NCI-H146 treated with DMSO at 0.1 percent for 48 hours (cell line): ENCODE results near the gene LARGE1.
"Not testable (repeated sequence)": the region's sequence is repeated elsewhere in the genome, so short reads cannot be mapped to it uniquely, and the experiment has no call there.

Source experiments
- DNase-seq: peaks from one replicate; lab custom pipeline; 2025; ENCODE audit not compliant: unreplicated experiment; lab: John Stamatoyannopoulos, UW

LARGE1 gene

GRCh38 chr22:33858653-33859052 is 61.6 kb downstream of the LARGE1 start:
- DNase-seq: not testable (repeated sequence)

- DNase-seq: not testable (repeated sequence)
Measured at GRCh38 chr22:33857767-33858166, 62.5 kb downstream of the LARGE1 start.

- no peak for DNase-seq
Measured at GRCh38 chr22:33854724-33855123, 65.6 kb downstream of the LARGE1 start.

- no peak for DNase-seq
Measured at GRCh38 chr22:33853200-33854097, 66.8 kb downstream of the LARGE1 start.

- DNase-seq: no peak
Measured at GRCh38 chr22:33851821-33852384, 68.4 kb downstream of the LARGE1 start.

GRCh38 chr22:33851240-33851639 is 69.0 kb downstream of the LARGE1 start:
- peak; percentile 50 for DNase-seq

- peak; percentile 2 for DNase-seq
Measured at GRCh38 chr22:33850724-33851123, 69.6 kb downstream of the LARGE1 start.

GRCh38 chr22:33850193-33850592 is 70.1 kb downstream of the LARGE1 start:
- no peak for DNase-seq

- no peak for DNase-seq
Measured at GRCh38 chr22:33848251-33848650, 72.0 kb downstream of the LARGE1 start.

- DNase-seq: no peak
Measured at GRCh38 chr22:33844273-33844672, 76.0 kb downstream of the LARGE1 start.

GRCh38 chr22:33842421-33843094 is 77.7 kb downstream of the LARGE1 start:
- DNase-seq: peak; percentile 12

GRCh38 chr22:33842006-33842354 is 78.3 kb downstream of the LARGE1 start:
- no peak for DNase-seq

GRCh38 chr22:33841281-33842005 is 78.8 kb downstream of the LARGE1 start:
- no peak for DNase-seq

- DNase-seq: no peak
Measured at GRCh38 chr22:33838644-33839043, 81.6 kb downstream of the LARGE1 start.

GRCh38 chr22:33837826-33838225 is 82.5 kb downstream of the LARGE1 start:
- no peak for DNase-seq

- no peak for DNase-seq
Measured at GRCh38 chr22:33835265-33835664, 85.0 kb downstream of the LARGE1 start.

GRCh38 chr22:33832558-33833151 is 87.6 kb downstream of the LARGE1 start:
- no peak for DNase-seq

- DNase-seq: no peak
Measured at GRCh38 chr22:33831651-33832050, 88.6 kb downstream of the LARGE1 start.

GRCh38 chr22:33831207-33831606 is 89.1 kb downstream of the LARGE1 start:
- DNase-seq: no peak

- peak; percentile 44 for DNase-seq
Measured at GRCh38 chr22:33829546-33830280, 90.6 kb downstream of the LARGE1 start.
